Central memory CD4-positive, alpha-beta T cell (primary cell): ENCODE measurements around the gene CPVL.

Experiments used
- DNase-seq: peaks from one replicate; pipeline ENCODE4 v3.0.0; 2022

CPVL gene

GRCh38 chr7:29090151-29090805, 56.1 kb downstream of the CPVL start:
- no peak for DNase-seq

DNA sequence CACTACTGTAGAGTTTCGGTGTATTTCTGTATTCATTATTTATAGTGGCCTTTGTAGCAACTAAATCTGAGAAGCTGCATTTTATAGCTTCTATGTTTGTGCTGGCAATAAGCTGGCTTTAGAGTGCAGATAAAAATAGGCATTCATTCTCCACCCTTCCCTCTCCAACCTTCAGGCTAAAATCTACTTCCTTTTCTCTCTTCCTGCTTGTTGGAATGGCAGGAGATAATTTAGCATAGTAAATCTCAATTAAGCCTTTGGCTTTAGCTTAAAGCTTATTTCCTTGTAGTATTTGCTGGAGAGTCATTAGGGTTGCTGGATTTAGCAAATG, 58.5 kb downstream of the CPVL start:
- DNase-seq: no peak

DNA sequence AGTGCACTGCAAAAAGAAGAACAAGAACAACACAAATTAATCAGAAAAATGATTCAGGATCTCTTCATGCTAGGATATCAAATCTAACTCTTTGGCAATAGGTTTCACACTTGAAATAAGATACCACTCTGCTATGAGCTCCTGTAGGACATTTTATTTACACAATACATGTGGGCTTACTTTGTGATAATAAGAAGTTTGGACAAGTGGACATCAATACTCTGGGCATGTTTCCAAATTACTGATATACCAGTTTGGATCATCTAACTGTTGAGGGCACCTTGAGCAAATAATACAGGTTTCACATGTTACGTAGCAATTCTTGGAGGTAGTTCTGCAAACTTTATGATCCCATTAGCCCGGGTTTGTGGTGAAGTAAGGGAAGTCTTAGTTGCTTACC, 59.8 kb downstream of the CPVL start:
- DNase-seq: no peak

DNA sequence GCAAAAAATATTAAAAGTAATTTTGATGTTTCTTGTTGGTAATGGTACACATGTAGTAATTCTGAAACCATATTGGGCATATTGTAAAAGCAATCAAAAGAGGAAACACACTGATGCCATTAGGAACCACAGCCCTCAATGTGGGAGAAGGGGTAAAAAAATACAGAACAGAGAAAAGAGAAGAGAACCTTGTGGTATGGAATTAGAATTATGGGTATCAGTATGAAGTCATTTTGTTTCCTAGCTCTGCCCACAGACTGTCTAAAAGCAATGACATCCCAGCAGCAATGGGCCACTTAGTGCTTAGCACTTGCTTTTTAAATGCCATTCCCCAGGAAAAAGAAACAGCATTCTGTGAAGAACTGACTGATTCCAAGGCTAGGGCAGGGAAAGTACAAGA, 61.5 kb downstream of the CPVL start:
- DNase-seq: no peak

DNA sequence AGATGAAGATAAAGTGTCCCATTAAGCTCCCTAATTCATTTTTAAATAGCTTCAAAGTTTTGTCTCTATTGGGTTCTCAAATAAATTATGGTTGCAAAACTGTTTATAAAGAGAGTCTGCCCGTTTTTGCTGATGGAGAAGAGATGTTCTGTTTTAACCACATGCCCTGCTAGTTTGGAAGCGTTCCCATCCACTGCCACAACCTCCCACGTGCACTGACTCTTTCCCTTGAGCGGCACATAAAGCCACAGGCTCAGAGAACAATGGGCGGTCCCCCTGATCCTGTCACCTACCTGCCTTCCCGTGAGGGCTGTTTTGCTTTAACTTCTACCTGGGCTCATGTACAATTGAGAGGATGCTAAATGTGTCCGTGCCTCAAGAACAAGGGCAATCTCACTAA, 65.5 kb downstream of the CPVL start:
- DNase-seq: no peak

- DNase-seq: no peak
Measured at GRCh38 chr7:29078311-29079260, 67.8 kb downstream of the CPVL start.

DNA sequence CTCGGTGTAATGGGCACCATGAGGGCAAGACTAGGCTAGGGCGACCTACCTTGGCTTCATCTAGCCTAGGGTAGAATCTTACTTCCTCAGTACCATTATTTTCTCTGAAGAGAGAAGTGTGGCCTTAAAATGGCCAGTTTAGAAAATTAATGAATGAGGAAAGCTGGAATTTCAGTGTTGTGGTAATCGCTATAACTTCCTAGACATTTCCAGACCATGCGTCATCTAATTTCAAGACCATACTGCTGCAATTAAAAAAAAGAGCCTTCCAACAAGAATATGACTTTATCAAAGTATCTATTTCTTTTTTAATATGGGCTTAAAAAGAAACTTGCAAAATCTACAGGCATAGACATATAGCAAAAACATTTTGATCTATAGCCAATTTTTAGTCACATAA, 68.5 kb downstream of the CPVL start:
- no peak for DNase-seq

- DNase-seq: no peak
Measured at GRCh38 chr7:29077176-29077575, 69.2 kb downstream of the CPVL start.

GRCh38 chr7:29076631-29077030, 69.7 kb downstream of the CPVL start:
- DNase-seq: no peak

DNA sequence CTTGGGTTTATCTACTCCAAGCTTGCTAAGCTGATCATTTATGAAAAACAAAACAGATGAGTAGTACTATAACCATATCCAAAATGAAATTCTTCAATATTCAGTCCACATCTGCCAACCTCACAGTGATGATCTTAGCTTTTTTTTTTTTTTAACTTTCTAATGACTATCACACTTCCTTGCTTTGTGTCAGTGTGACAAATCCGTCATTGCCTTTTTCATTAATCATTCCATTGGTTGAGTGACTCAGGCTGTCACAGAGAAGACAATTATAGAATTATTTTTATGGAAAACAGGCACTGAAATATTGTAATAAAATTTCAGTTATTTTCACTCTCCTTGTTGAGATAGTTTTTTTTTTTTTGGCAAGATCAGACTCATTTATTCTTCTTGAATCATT, 70.7 kb downstream of the CPVL start:
- no peak for DNase-seq

DNA sequence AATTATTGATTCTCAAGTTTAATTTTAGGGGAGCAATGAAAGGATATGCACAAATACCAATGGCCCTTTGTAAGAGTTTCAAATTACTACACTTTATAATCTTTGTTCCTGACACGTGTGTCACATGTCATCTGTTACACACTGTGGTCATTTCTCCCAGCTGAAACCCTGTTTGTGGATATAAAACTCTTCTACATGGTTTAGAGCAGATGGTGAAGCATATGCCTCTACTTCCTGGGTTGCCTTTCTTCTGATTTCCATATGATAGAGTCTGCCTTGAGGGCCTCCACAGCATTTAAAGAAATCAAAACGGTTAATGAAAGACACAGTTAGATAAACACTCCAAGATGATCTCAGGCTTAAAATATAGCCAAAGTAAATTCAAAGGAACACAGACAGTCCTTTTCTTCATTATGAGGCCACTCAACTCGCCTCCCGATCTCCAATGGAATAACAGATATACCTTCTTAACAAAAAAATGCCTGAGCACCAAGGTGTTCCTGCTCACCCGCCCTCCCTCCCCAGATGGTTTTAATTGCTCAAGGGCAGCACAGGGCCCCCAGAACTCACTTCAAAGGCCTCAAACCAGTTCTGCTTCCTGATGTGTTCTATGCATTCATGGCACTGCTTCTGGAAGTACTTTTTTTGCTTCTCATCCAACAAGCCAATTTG, 75.0 kb downstream of the CPVL start:
- DNase-seq: no peak

DNA sequence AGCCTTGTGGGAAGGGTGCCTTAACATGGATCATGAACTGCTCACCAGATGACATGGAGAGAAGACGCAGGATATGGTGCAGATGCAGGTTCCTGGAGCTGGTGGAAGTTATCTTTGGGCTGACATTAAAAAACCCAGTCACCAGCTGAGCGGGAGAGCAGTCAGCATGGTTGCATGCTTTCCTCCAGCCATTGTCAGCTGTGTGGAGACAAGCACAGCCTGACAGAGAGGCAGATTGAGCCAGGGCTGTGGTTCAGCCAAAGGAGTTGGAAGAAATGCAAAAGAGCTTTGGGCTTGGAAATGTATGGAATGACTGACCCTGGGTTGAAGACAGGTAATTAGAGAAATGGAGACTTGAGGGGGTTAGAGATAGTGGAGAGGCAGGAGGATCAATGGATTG, 79.7 kb downstream of the CPVL start:
- no peak for DNase-seq

DNA sequence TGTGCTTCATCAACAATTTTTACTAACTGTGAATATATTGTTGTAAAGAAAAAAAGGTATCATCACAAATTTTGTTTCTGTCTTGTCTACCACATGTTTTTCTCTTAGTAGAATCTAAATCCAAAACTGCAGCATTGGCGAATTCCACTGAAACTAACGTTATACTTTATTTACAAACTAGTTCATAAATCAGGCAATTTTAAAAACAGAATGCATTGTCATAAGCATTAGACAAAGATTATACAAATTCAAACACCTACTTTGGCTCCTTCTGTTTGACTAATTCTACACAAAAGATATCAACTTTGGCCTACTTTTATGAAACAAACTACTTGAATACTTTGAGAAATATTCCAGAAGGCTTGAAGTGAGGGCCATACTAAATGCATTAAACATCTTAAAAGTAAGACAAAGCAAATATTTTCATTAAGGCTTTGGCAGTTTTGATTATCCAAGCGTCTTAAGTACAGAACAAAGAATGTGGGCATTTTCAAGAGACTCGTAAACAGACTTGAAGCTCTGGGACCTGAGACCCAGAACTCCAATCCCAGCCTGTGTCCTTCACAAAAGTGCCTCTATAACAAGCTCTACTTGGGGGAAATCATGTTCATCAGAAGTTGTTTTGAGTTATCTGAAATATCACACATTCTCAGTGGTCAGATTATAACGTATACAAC, 81.0 kb downstream of the CPVL start:
- no peak for DNase-seq

- no peak for DNase-seq
Measured at GRCh38 chr7:29063872-29064271, 82.5 kb downstream of the CPVL start.

- no peak for DNase-seq
Measured at GRCh38 chr7:29063236-29063635, 83.1 kb downstream of the CPVL start.

DNA sequence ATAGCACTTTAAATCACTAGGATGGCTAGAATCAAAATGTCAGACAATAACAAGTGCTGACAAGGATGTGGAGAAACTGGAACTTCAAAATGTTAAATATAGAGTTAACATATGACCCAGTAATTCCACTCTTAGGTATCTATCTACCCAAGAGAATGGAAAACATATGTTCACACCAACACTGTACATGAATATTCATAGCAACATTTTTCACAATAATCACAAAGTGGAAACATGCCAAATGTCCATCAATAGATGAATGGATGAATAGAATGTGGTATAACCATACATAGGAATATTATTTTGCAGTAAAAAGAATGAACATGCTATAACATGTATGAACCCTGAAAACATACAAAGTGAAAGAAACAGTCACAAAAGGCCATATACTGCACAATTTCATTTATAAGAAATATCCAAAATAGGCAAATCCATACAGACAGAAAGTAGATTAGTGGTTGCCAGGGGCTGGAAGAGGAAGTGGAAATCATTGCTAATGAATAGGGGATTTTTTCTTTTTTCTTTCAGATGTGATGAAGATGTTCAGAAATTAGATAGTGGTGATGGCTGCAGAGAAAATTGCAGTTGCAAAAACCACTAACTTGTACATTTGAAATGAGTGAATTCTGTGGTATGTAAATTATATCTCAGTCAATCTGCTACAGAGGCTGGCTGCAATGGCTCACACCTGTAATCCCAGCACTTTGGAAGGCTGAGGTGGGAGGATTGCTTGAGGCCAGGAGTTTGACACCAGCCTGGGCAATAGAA, 93.0 kb downstream of the CPVL start:
- DNase-seq: no peak

DNA sequence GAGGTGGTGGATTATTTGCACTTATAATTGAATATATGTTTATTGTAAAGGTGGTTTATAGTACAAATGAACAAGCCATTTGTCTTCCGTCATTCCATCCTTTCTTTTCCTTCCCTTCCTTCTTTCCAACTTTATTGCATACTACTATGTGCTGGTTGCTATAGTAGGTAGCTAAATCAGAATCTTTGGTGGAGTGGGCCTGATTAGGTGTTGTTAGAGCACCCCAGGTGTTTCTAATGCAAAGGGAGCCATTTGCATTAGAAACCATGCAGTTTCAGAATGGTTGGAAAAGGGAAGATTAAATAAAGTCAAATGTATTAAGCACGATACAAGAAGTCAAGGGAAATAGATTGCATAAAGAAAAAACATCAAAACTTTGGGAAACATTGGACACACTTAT, 99.4 kb downstream of the CPVL start:
- no peak for DNase-seq

- DNase-seq: no peak
Measured at GRCh38 chr7:29045258-29046086, 100.9 kb downstream of the CPVL start.

- no peak for DNase-seq
Measured at GRCh38 chr7:29044554-29044953, 101.8 kb downstream of the CPVL start.

DNA sequence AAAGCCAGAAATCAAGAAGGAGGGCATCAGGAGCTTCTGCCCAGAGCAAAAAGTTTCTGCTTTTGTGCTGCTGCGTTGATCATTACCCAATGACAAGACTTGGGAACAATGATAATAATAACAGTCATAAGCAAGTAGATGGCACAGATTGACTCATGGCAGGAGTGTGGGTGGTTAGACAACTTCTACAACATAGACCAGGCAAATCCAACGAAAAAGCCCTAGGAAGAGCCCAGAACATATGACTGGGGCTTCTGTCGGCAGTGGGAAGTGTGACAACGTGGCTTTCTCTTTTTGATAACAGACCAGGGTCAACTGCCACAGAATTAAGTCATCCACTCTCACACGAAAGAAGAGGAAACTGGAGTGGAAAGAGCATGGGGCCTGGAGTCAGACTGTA, 102.8 kb downstream of the CPVL start:
- DNase-seq: no peak

GRCh38 chr7:29042824-29043231, 103.5 kb downstream of the CPVL start:
- DNase-seq: no peak

- DNase-seq: no peak
Measured at GRCh38 chr7:29041991-29042390, 104.3 kb downstream of the CPVL start.
